ENCODE data around the gene LPP. TPM values are rescaled to one million over a fixed set of nuclear protein-coding genes. Genes with fewer than 3 reads are reported as not detected.

LPP gene
- total RNA-seq, 1 donor from 2014 or later = 26.3 TPM

DNA sequence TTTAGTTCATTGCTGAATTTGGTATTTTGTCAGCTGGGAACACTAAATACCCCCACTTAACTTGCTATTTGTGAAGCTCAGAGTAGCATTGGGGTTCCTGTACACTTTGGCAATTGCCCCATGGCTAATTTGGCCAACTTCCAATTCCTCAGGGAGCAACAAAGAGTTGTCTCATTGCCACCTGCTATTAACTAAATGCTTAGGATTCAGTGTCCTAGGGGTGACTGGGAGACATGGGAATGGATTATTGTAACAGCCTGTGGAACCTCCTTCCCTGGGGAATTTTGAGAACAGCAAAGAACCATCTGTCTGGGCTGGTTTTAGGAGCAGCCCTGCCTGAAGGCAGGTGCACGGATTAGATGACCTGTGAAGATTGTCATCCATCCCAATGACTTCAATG lies 580.4 kb downstream of the LPP start:
- DNase-seq (ENCODE audit: low read depth) = peak; percentile 98

DNA sequence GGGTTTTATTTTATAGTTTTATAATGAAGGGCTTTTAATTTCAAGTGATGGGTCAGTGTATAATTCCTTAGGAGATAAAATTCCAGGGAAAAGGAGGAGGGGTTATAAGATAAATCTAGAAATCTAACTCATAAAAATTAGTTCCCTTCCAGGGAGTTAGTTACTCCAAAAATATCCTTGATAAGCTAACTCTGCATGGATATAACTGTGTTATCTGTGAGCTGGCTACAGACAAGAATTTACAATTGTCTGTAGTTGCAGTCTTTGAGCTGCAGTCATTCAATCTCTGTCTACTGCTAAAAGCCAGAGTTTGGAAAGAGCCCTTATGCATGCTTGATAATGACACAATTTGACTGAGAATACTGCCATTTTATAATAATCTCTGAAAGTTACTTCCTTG lies 585.6 kb downstream of the LPP start:
- no peak for DNase-seq (ENCODE audit: low read depth)

GRCh38 chr3:188740010-188740409 lies 586.1 kb downstream of the LPP start:
- DNase-seq (ENCODE audit: low read depth) = no peak

DNA sequence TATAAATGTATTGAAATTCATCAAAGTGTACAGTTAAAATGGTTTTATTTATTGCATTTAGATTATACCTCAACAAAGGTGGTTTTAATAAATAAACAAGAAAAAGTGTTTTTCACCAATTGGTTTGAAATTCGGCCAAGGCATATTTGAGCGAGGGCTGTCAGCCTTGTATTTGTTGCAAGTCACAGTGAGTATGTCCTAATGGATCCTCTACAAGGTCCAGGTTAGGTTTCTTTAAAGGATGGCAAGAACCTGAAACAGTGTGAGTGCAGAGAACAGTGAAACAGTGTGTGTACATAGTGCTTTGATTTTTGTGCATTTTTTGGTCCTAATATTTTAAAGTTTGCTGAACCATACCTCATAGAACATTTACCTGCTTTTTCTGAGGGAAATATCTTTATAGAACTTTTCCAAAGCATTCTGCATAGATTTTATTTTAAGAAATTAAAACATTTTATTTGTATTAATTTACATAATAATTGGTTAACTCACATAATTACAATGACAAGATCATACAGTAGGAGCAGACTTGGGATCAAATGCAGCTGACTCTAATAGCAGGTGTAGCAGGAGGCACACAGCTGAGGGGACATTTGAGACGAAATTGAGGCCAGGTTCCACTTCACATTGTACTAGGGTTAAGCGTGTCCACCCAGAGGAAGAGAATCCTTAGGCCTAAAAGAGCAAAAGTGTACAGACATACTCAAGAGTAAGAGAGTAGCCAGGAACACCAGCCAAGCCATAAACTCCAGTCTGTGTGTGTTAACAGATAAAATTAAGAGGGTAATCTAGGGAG lies 589.0 kb downstream of the LPP start:
- peak; percentile 84 for DNase-seq (ENCODE audit: low read depth)

DNA sequence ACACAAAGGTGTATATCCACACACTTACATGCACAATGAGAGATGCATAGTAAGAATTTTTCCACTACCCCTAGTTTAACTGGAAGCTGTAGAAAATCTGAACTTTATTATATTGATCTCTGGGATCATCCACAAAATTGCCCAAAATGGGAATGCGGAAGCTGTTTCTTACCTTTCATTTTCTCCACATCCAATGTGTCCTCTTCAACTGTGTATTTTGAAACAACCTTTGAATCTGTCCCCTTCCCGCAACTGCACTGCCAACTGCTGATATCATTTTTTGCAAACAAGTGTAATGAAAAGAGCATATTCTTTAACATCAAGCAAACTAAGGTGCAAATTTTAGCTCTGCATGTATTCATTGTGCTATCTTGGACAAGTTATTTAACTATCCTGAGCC lies 590.2 kb downstream of the LPP start:
- no peak for DNase-seq (ENCODE audit: low read depth)

- peak; percentile 73 for DNase-seq (ENCODE audit: low read depth)
Measured at GRCh38 chr3:188745031-188745430, 591.1 kb downstream of the LPP start.

- no peak for DNase-seq (ENCODE audit: low read depth)
Measured at GRCh38 chr3:188746291-188746783, 592.4 kb downstream of the LPP start.

DNA sequence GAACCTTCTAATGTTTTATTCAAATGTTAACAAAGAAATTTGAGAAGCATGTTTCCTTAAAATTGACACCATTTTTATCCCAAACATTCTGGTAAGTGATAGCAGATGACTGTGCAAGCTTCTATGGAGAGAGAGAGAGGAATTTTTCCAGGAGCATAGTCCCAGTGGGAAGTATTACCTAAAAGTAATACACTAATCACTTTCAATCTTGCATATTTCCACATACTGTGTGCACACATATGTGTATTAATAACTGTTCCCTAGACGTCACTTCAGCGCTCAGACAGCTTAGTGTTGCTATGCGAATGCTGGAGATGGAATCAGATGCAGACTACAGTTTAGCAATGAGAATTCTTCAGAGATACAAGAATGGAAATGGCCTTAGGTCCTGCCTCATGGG lies 593.5 kb downstream of the LPP start:
- peak; percentile 13 for DNase-seq (ENCODE audit: low read depth)

- no peak for DNase-seq (ENCODE audit: low read depth)
Measured at GRCh38 chr3:188749010-188749617, 595.2 kb downstream of the LPP start.

GRCh38 chr3:188749830-188750229 lies 595.9 kb downstream of the LPP start:
- DNase-seq (ENCODE audit: low read depth) = no peak

GRCh38 chr3:188750617-188751016 lies 596.7 kb downstream of the LPP start:
- no peak for DNase-seq (ENCODE audit: low read depth)

DNA sequence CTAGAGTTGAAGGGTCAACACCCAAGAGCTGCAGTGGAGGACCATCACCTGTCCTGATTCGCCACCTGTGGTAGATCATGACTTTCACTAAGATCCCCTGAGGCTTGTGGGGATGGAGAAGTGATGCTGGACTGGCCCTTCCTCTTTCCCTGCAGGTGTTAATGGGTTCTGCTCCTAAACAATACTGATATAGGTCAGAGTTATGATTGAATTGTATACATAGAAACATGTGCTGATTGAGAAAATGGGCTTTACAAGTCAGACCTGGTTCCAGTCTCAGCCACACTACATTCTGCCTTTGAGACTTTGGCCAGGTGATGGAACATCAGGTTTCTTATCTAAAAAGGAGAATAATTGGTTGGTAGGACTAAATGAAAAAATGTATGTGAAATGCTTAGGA lies 598.9 kb downstream of the LPP start:
- no peak for DNase-seq (ENCODE audit: low read depth)

GRCh38 chr3:188754267-188754666 lies 600.3 kb downstream of the LPP start:
- DNase-seq (ENCODE audit: low read depth) = no peak

GRCh38 chr3:188756241-188756640 lies 602.3 kb downstream of the LPP start:
- DNase-seq (ENCODE audit: low read depth) = no peak

GRCh38 chr3:188759336-188760005 lies 605.5 kb downstream of the LPP start:
- peak; percentile 22 for DNase-seq (ENCODE audit: low read depth)

DNA sequence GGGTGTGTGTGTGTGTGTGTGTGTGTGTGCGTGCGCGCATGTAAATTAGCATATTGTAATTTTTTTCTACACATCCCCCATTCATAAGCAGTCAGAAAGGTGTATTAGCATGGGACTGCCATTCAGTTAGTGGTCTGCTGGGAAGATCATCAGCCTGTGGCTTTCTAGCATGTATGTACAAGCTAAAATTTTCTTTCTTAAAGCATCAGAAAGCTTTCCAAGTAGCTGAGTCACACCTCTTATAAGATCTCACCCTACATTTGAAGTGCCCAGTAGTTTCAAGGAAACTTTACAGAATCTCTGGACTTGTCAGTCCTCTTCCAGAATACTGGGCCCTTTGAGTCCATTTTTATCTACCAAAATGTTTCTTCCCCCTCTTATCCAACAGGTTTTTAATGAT lies 606.5 kb downstream of the LPP start:
- DNase-seq (ENCODE audit: low read depth) = no peak

GRCh38 chr3:188761439-188761838 lies 607.5 kb downstream of the LPP start:
- DNase-seq (ENCODE audit: low read depth) = no peak

GRCh38 chr3:188761964-188762363 lies 608.0 kb downstream of the LPP start:
- DNase-seq (ENCODE audit: low read depth) = no peak

DNA sequence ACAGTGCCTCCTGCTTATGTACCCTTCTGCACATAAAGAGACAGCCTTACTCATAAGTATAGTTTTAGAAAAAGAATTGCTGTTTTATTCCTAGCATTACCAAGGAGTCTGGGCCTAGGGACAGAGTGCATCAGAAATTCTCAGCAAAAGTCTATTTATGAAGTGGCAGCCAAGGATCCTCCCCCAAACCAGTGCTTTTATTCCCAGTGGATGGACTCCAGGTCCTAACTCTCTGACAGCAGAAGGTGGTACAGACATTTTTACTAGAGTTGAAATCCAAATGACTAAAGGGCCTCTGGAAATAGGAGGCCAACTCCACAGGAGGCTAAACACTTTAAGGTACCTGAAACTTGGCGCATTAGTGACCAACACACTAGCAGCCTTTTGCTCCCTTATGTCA lies 610.7 kb downstream of the LPP start:
- no peak for DNase-seq (ENCODE audit: low read depth)

DNA sequence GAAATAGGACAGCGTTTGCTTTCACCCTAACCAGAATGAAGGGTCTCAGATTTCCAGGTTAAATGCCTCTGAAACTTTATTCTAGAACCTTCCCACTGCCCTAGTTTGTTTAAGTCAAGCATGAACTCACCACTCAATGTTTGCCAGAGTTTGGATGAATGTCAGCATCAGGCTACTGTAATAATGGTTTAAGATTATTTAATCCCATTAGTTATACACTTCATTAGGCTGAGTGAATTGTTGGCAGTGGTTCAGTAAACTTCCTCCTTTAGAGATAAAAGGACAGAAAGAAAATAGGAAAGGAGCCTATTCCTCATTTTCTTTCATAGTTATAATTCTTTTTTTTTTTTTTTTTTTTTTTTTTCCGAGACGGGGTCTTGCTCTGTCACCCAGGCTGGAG lies 615.9 kb downstream of the LPP start:
- no peak for DNase-seq (ENCODE audit: low read depth)

GRCh38 chr3:188772886-188773285 lies 618.9 kb downstream of the LPP start:
- DNase-seq (ENCODE audit: low read depth) = peak; percentile 44

GRCh38 chr3:188775412-188775811 lies 621.5 kb downstream of the LPP start:
- no peak for DNase-seq (ENCODE audit: low read depth)

All from myocyte (in vitro differentiated cells).